Neural cell (in vitro differentiated cells): ENCODE measurements around the gene CHMP4B. TPM values are rescaled to one million over a fixed set of nuclear protein-coding genes. Genes with fewer than 3 reads are reported as not detected.

ENCODE experiments used
- H2AFZ ChIP-seq: fragments of 200-600, 300-800 bp; sonication (generic), shearing (Covaris generic); 2 replicates; pipeline ENCODE4 v1.6.0; 2014; ENCODE audit warnings: low read depth, mild to moderate bottlenecking, antibody characterized with exemption, low read length, moderate library complexity
- H3F3A ChIP-seq: fragments of 200-600 bp; shearing (Covaris generic); 2 replicates; pipeline ENCODE4 v1.6.1; 2016; ENCODE audit warnings: mild to moderate bottlenecking, moderate library complexity, mixed read lengths, antibody characterized with exemption, low read length; ENCODE audit not compliant: insufficient read depth, poor library complexity, severe bottlenecking
- H3K27ac ChIP-seq: fragments of 200-600, 300-800 bp; sonication (generic), shearing (Covaris generic); 2 replicates; pipeline ENCODE4 v1.5.1; 2014; ENCODE audit warnings: mild to moderate bottlenecking, low read length, moderate library complexity
- H3K27me3 ChIP-seq: fragments of 300-800, 200-600 bp; sonication (generic), shearing (Covaris generic); 2 replicates; pipeline ENCODE4 v1.6.0; 2014; ENCODE audit warnings: mild to moderate bottlenecking, low read depth, low read length, moderate library complexity; ENCODE audit not compliant: insufficient read depth
- H3K36me3 ChIP-seq: fragments of 300-800, 200-600 bp; sonication (generic), shearing (Covaris generic); 2 replicates; pipeline ENCODE4 v1.5.1; 2014; ENCODE audit warnings: mild to moderate bottlenecking, antibody characterized with exemption, low read length, moderate library complexity; ENCODE audit not compliant: insufficient read depth
- H3K4me2 ChIP-seq: fragments of 300-800, 200-600 bp; sonication (generic), shearing (Covaris generic); 2 replicates; pipeline ENCODE4 v1.6.0; 2014; ENCODE audit warnings: mild to moderate bottlenecking, low read length
- H3K4me3 ChIP-seq: fragments of 300-800, 200-600 bp; sonication (generic), shearing (Covaris generic); 2 replicates; pipeline ENCODE4 v1.5.1; 2014; ENCODE audit warnings: mild to moderate bottlenecking, low read length, moderate library complexity
- H3K79me2 ChIP-seq: fragments of 200-600 bp; shearing (Covaris generic); replicated peaks from 2 replicates; pipeline ENCODE4 v1.6.0; 2014; ENCODE audit warnings: mild to moderate bottlenecking, low read length, moderate library complexity; ENCODE audit not compliant: insufficient read depth
- H3K9ac ChIP-seq: fragments of 300-800, 200-600 bp; sonication (generic), shearing (Covaris generic); 2 replicates; pipeline ENCODE4 v1.6.1; 2016; ENCODE audit warnings: mild to moderate bottlenecking, low read length, mixed read lengths
- H3K9me2 ChIP-seq: fragments of 200-600 bp; shearing (Covaris generic); 2 replicates; pipeline ENCODE4 v1.6.1; 2016; ENCODE audit warnings: mild to moderate bottlenecking, low read length, mixed read lengths; ENCODE audit not compliant: insufficient read depth
- H3K9me3 ChIP-seq: fragments of 200-600, 300-800 bp; sonication (generic), shearing (Covaris generic); 2 replicates; pipeline ENCODE4 v1.6.1; 2016; ENCODE audit warnings: mild to moderate bottlenecking, mixed run types, low read length, moderate library complexity, mixed read lengths
- H4K20me1 ChIP-seq: fragments of 200-600 bp; shearing (Covaris generic); 2 replicates; pipeline ENCODE4 v1.6.1; 2016; ENCODE audit warnings: mild to moderate bottlenecking, mixed run types; ENCODE audit not compliant: insufficient read depth
- EP300 ChIP-seq: fragments of 450-650 bp; conservative IDR thresholded peaks from 2 replicates; pipeline ENCODE4 v1.6.1; 2014; ENCODE audit warnings: antibody characterized with exemption, mild to moderate bottlenecking, moderate library complexity; ENCODE audit not compliant: poor library complexity, severe bottlenecking
- EZH2 ChIP-seq: fragments of 200-600, 300-800 bp; shearing (Covaris generic), sonication (generic); IDR thresholded peaks from 2 replicates; pipeline ENCODE4 v1.6.1; 2014; ENCODE audit warnings: antibody characterized with exemption, low read length, borderline replicate concordance, mild to moderate bottlenecking; ENCODE audit not compliant: insufficient read depth, poor library complexity, severe bottlenecking
- MXI1 ChIP-seq: fragments of 450-650 bp; conservative IDR thresholded peaks from 2 replicates; pipeline ENCODE4 v1.6.1; 2014; ENCODE audit warnings: antibody characterized with exemption, mild to moderate bottlenecking; ENCODE audit not compliant: poor library complexity, severe bottlenecking
- POLR2AphosphoS5 ChIP-seq: IDR thresholded peaks from 2 replicates; pipeline ENCODE4 v1.6.1; 2012
- RAD21 ChIP-seq: fragments of 450-650 bp; conservative IDR thresholded peaks from 2 replicates; pipeline ENCODE4 v1.6.1; 2014; ENCODE audit warnings: antibody characterized with exemption, mild to moderate bottlenecking, moderate library complexity
- SMC3 ChIP-seq: fragments of 450-650 bp; conservative IDR thresholded peaks from 2 replicates; pipeline ENCODE4 v1.6.1; 2014; ENCODE audit warnings: antibody characterized with exemption, mild to moderate bottlenecking, moderate library complexity; ENCODE audit not compliant: poor library complexity
- TAF1 ChIP-seq: IDR thresholded peaks from 2 replicates; pipeline ENCODE4 v1.6.1; 2012; ENCODE audit warnings: low read depth
- polyA plus RNA-seq: library from polyadenylated mRNA; depleted of rRNA; stranded (reverse); fragments of >200 nt; gene quantifications from 2 replicates; pipeline ENCODE4 v1.2.3, GENCODE V29; 2014
- TF ChIP-seq, protein P1 (sequence below): IDR thresholded peaks from 2 replicates; pipeline ENCODE4 v1.6.1; 2012; ENCODE audit warnings: borderline replicate concordance
- TF ChIP-seq, protein P2 (sequence below): fragments of 450-650 bp; IDR thresholded peaks from 2 replicates; pipeline ENCODE4 v1.5.1; 2014; ENCODE audit warnings: antibody characterized with exemption, mild to moderate bottlenecking, moderate library complexity; ENCODE audit not compliant: poor library complexity, severe bottlenecking

CHMP4B gene
- polyA plus RNA-seq, 1 donor from 2014 or later, result 83.8 TPM

DNA sequence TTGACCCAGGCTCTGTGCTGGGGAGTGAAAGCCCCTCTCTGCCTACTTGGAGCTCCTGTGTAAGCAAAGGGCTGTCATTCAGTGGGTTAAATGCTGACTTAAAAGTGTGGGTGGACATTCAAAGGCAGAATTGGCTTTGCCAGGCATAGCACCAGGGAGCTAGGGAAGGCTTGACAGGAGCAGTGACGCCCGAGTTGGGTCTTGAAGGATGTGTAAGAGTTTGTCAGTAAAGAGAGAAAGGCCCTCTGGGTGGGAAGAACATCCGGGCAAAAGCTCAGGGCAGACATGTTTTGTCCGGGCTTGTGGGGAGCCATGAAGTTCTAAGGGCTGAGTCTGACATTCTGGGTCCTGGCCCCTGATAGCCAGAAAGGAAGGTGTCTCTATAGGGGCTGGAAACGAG is 27.9 kb upstream of the CHMP4B start:
- no peaks in the 10 kb centered on the region for H3K79me2 ChIP-seq
- H3K9me2 ChIP-seq, result no peaks in the 10 kb centered on the region
- no peak overlapping the region for H3K27ac ChIP-seq
- H4K20me1 ChIP-seq, result no peaks in the 10 kb centered on the region
- H3K9me3 ChIP-seq, result no peaks in the 10 kb centered on the region
- TF ChIP-seq MXI1, result no peak
- TF ChIP-seq, protein P1, sequence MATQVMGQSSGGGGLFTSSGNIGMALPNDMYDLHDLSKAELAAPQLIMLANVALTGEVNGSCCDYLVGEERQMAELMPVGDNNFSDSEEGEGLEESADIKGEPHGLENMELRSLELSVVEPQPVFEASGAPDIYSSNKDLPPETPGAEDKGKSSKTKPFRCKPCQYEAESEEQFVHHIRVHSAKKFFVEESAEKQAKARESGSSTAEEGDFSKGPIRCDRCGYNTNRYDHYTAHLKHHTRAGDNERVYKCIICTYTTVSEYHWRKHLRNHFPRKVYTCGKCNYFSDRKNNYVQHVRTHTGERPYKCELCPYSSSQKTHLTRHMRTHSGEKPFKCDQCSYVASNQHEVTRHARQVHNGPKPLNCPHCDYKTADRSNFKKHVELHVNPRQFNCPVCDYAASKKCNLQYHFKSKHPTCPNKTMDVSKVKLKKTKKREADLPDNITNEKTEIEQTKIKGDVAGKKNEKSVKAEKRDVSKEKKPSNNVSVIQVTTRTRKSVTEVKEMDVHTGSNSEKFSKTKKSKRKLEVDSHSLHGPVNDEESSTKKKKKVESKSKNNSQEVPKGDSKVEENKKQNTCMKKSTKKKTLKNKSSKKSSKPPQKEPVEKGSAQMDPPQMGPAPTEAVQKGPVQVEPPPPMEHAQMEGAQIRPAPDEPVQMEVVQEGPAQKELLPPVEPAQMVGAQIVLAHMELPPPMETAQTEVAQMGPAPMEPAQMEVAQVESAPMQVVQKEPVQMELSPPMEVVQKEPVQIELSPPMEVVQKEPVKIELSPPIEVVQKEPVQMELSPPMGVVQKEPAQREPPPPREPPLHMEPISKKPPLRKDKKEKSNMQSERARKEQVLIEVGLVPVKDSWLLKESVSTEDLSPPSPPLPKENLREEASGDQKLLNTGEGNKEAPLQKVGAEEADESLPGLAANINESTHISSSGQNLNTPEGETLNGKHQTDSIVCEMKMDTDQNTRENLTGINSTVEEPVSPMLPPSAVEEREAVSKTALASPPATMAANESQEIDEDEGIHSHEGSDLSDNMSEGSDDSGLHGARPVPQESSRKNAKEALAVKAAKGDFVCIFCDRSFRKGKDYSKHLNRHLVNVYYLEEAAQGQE, result no peak
- TF ChIP-seq EZH2, result no peak
- TF ChIP-seq RAD21, result no peak
- TF ChIP-seq, protein P2, sequence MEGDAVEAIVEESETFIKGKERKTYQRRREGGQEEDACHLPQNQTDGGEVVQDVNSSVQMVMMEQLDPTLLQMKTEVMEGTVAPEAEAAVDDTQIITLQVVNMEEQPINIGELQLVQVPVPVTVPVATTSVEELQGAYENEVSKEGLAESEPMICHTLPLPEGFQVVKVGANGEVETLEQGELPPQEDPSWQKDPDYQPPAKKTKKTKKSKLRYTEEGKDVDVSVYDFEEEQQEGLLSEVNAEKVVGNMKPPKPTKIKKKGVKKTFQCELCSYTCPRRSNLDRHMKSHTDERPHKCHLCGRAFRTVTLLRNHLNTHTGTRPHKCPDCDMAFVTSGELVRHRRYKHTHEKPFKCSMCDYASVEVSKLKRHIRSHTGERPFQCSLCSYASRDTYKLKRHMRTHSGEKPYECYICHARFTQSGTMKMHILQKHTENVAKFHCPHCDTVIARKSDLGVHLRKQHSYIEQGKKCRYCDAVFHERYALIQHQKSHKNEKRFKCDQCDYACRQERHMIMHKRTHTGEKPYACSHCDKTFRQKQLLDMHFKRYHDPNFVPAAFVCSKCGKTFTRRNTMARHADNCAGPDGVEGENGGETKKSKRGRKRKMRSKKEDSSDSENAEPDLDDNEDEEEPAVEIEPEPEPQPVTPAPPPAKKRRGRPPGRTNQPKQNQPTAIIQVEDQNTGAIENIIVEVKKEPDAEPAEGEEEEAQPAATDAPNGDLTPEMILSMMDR, result no peak
- no peak for TF ChIP-seq POLR2AphosphoS5
- no peak for TF ChIP-seq SMC3
- no peak for TF ChIP-seq EP300
- TF ChIP-seq TAF1, result no peak
- no peak overlapping the region for H3K4me3 ChIP-seq
- no peak overlapping the region for H3K9ac ChIP-seq
- no peaks in the 10 kb centered on the region for H3K27me3 ChIP-seq
- no peaks in the 10 kb centered on the region for H3K36me3 ChIP-seq
- no peaks in the 10 kb centered on the region for H3F3A ChIP-seq
- no peak overlapping the region for H2AFZ ChIP-seq
- no peak overlapping the region for H3K4me2 ChIP-seq

DNA sequence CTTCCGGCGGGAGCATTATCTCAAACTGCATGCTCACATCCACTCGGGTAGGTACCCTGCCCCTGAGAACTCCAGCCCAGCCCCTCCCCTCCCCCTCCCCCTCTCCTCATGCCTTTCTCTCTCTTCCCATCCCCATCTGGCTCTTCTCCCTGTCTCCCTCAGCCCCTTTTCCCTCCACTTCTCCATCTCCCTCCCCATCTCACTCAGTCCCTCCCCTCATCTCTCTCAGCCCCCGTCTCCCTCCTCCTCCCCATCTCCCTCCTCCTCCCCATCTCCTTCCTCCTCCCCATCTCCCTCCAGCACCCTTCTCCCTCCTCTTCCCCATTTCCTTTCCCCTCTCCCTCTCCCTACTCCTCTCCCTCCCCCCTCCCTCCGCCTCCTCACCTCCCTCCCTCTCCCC is 27.3 kb upstream of the CHMP4B start:
- H3K9me2 ChIP-seq, result no peaks in the 10 kb centered on the region
- no peaks in the 10 kb centered on the region for H3K9me3 ChIP-seq
- no peaks in the 10 kb centered on the region for H3F3A ChIP-seq
- H3K27ac ChIP-seq, result no peak overlapping the region
- no peak overlapping the region for H3K4me2 ChIP-seq
- no peaks in the 10 kb centered on the region for H3K36me3 ChIP-seq
- no peak overlapping the region for H3K9ac ChIP-seq
- TF ChIP-seq RAD21 (no peak), TAF1 (no peak), EZH2 (no peak), POLR2AphosphoS5 (no peak), EP300 (no peak)
- no peaks in the 10 kb centered on the region for H3K79me2 ChIP-seq
- H3K4me3 ChIP-seq, result no peak overlapping the region
- no peak overlapping the region for H2AFZ ChIP-seq
- H3K27me3 ChIP-seq, result no peaks in the 10 kb centered on the region
- no peaks in the 10 kb centered on the region for H4K20me1 ChIP-seq

DNA sequence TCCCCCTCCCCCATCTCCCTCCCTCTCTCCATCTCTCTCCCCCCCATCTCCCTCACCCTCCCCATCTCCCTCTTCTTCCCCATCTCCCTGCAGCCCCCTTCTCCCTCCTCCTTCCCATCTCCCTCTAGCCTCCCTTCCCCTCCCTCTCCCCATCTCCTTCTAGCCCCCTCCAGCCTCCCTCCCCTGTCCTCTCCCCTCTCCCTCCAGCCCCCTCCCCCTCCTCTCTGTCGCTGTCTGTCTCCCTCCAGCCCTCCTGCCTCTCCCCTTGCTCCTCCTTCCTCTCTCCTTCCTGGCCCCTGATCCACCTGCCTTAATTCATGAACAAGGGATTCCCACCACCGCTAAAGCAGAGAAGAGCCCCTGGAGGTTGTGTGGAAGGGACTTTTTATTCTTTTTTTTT is 26.9 kb upstream of the CHMP4B start:
- Histone ChIP-seq H3K4me2 (no peak overlapping the region), H3K4me3 (no peak overlapping the region), H3K36me3 (no peaks in the 10 kb centered on the region), H3K27me3 (no peaks in the 10 kb centered on the region), H3K9me3 (no peaks in the 10 kb centered on the region), H3K79me2 (no peaks in the 10 kb centered on the region), H2AFZ (no peak overlapping the region), H3K9me2 (no peaks in the 10 kb centered on the region), H4K20me1 (no peaks in the 10 kb centered on the region), H3K27ac (no peak overlapping the region), H3F3A (no peaks in the 10 kb centered on the region), H3K9ac (no peak overlapping the region)
- TF ChIP-seq, protein P2, result no peak
- TF ChIP-seq EP300 (no peak), RAD21 (no peak), MXI1 (no peak), SMC3 (no peak), POLR2AphosphoS5 (no peak)
- TF ChIP-seq, protein P1, result no peak
